Mesenchymal stem cell (in vitro differentiated cells and primary cell): ENCODE results near the gene CYTH3.

Experiments
- DNase-seq: peaks from one replicate; pipeline ENCODE4 v3.0.0-alpha.2; 2013
- H2AFZ ChIP-seq: one replicate; pipeline ENCODE4 v1.6.1; 2013; ENCODE audit warnings: low read depth, mild to moderate bottlenecking, control low read depth, inconsistent platforms, low read length, moderate library complexity
- H2AK5ac ChIP-seq: 2 replicates; pipeline ENCODE4 v1.6.1; 2013; ENCODE audit warnings: low read length, moderate library complexity, mild to moderate bottlenecking, inconsistent platforms; ENCODE audit not compliant: severe bottlenecking
- H2BK120ac ChIP-seq: one replicate; pipeline ENCODE4 v1.6.1; 2013; ENCODE audit warnings: low read depth, mild to moderate bottlenecking, inconsistent platforms, low read length, moderate library complexity
- H2BK12ac ChIP-seq, 2 experiments: one replicate each; pipeline ENCODE4 v1.6.1; 2013; ENCODE audit warnings: inconsistent platforms in 2 of 2, low read length in 2 of 2, mild to moderate bottlenecking in 2 of 2, moderate library complexity in 2 of 2, control low read depth in 1 of 2
- H2BK15ac ChIP-seq: one replicate; pipeline ENCODE4 v1.6.1; 2013; ENCODE audit warnings: mild to moderate bottlenecking, low read depth, inconsistent platforms; ENCODE audit not compliant: poor library complexity, severe bottlenecking
- H2BK5ac ChIP-seq: 2 replicates; pipeline ENCODE4 v1.6.1; 2013; ENCODE audit warnings: low read depth, mild to moderate bottlenecking, low read length, control low read depth, inconsistent platforms; ENCODE audit not compliant: poor library complexity, severe bottlenecking
- H3K14ac ChIP-seq, 2 experiments: one replicate each; pipeline ENCODE4 v1.6.1; 2013; ENCODE audit warnings: inconsistent platforms in 2 of 2, low read length in 2 of 2, control low read depth in 1 of 2, mild to moderate bottlenecking in 1 of 2, moderate library complexity in 1 of 2
- H3K18ac ChIP-seq, 2 experiments: one replicate each; pipeline ENCODE4 v1.6.1; 2013; ENCODE audit warnings: inconsistent platforms in 2 of 2, low read length in 2 of 2, control low read depth in 1 of 2, low read depth in 1 of 2, mild to moderate bottlenecking in 1 of 2
- H3K23ac ChIP-seq, 2 experiments: one replicate each; pipeline ENCODE4 v1.6.1; 2013; ENCODE audit warnings: inconsistent platforms in 2 of 2, low read length in 2 of 2, mild to moderate bottlenecking in 2 of 2, moderate library complexity in 2 of 2, control low read depth in 1 of 2
- H3K27ac ChIP-seq: 2 replicates; pipeline ENCODE4 v1.5.1; 2013; ENCODE audit warnings: mild to moderate bottlenecking, moderate library complexity, low read length, control low read depth, inconsistent platforms; ENCODE audit not compliant: poor library complexity, severe bottlenecking
- H3K27me3 ChIP-seq, 2 experiments: 2 replicates each; pipeline versions ENCODE4 v1.6.1 to v1.7.0; 2013; ENCODE audit warnings: low read length in 2 of 2, mild to moderate bottlenecking in 2 of 2, moderate library complexity in 2 of 2, control low read depth in 1 of 2, inconsistent platforms in 1 of 2; ENCODE audit not compliant: control insufficient read depth in 1 of 2, insufficient read depth in 1 of 2
- H3K36me3 ChIP-seq, 2 experiments: 2 replicates each; pipeline versions ENCODE4 v1.6.1 to v1.7.0; 2013; ENCODE audit warnings: low read length in 2 of 2, control low read depth in 1 of 2, inconsistent platforms in 1 of 2, low read depth in 1 of 2, mild to moderate bottlenecking in 1 of 2; ENCODE audit not compliant: insufficient read depth in 2 of 2, control insufficient read depth in 1 of 2
- H3K4ac ChIP-seq, 2 experiments: one replicate each; pipeline ENCODE4 v1.6.1; 2013; ENCODE audit warnings: inconsistent platforms in 2 of 2, low read length in 2 of 2, mild to moderate bottlenecking in 2 of 2, moderate library complexity in 2 of 2, control low read depth in 1 of 2, low read depth in 1 of 2
- H3K4me1 ChIP-seq: 2 replicates; pipeline ENCODE4 v1.6.1; 2013; ENCODE audit warnings: low read depth, low read length, control low read depth; ENCODE audit not compliant: control insufficient read depth, insufficient read depth
- H3K4me2 ChIP-seq: 2 replicates; pipeline ENCODE4 v1.6.1; 2013; ENCODE audit warnings: low read length, mild to moderate bottlenecking, inconsistent platforms; ENCODE audit not compliant: poor library complexity, severe bottlenecking
- H3K4me3 ChIP-seq, 2 experiments: 2 replicates each; pipeline versions ENCODE4 v1.5.1 to v1.7.0; 2013; ENCODE audit warnings: low read length in 2 of 2, mild to moderate bottlenecking in 2 of 2, control low read depth in 1 of 2, low read depth in 1 of 2; ENCODE audit not compliant: insufficient read depth in 1 of 2
- H3K79me1 ChIP-seq: replicated peaks from 2 replicates; pipeline ENCODE4 v1.6.1; 2013; ENCODE audit warnings: mild to moderate bottlenecking, control low read depth, low read length, inconsistent platforms; ENCODE audit not compliant: poor library complexity, severe bottlenecking
- H3K9ac ChIP-seq: 2 replicates; pipeline ENCODE4 v1.7.0; 2013; ENCODE audit warnings: mild to moderate bottlenecking, low read length, moderate library complexity
- H3K9me3 ChIP-seq: 2 replicates; pipeline ENCODE4 v1.7.0; 2013; ENCODE audit warnings: mild to moderate bottlenecking, low read length; ENCODE audit not compliant: control insufficient read depth
- H4K8ac ChIP-seq: one replicate; pipeline ENCODE4 v1.6.1; 2013; ENCODE audit warnings: inconsistent platforms, mild to moderate bottlenecking, low read length, moderate library complexity
- H4K91ac ChIP-seq: one replicate; pipeline ENCODE4 v1.6.1; 2013; ENCODE audit warnings: mild to moderate bottlenecking, low read length, inconsistent platforms
- WGBS: methylation state at CpG from one replicate; pipeline ENCODE4 v1.1.7; 2013; ENCODE audit warnings: mixed read lengths; 5-methylcytosine and 5-hydroxymethylcytosine counted together

The CYTH3 gene

DNA sequence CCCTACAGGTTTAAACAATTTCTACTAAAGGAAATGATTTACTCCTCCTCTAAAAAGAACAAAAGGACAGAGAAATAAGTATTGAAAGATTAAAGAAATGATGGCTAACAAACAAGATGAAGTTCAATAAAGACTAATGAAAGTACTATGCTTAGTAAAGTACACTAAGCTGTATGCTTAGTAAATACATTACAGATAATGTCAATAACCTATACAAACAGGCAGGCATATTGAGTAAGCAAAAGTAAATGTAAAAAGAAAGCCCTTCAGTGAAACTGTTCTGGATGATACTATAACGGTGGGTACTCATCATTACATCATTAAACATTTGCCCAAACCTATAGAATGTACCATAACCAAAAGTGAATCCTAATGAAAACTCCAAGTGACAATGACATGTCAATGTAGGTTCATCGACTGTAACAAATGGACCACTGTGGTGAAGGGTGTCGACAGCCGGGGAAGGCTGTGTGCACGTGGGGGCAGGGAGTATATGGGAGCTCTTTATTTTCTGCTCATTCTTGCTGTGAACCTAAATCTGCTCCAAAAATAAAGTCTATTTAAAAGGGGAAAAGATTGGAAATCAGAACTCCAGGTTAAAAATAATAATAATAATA is 34.0 kb downstream of the CYTH3 start:
- no peak for DNase-seq
- Histone ChIP-seq H3K4ac (no peak overlapping the region), H3K9me3 (no peaks in the 10 kb centered on the region), H2BK12ac (no peak overlapping the region), H2BK5ac (no peak overlapping the region), H3K27me3 (no peaks in the 10 kb centered on the region), H3K79me1 (peaks cover 37% of the 10 kb centered on the region), H2BK120ac (no peak overlapping the region), H3K18ac (no peak overlapping the region), H4K91ac (no peak overlapping the region), H3K4me1 (peaks cover 2% of the 10 kb centered on the region), H4K8ac (no peak overlapping the region), H2AFZ (no peak overlapping the region), H3K36me3 (no peaks in the 10 kb centered on the region), H3K9ac (no peak overlapping the region), H3K23ac (no peak overlapping the region), H3K4me3 (no peak overlapping the region), H3K14ac (no peak overlapping the region), H2BK15ac (no peak overlapping the region), H2AK5ac (no peak overlapping the region), H3K27ac (no peak overlapping the region), H3K4me2 (no peak overlapping the region)
- 98% methylated on average over 4 of the region's 5 CpGs for WGBS

GRCh38 chr7:6237730-6238129 is 34.7 kb downstream of the CYTH3 start:
- no peak overlapping the region for H3K27ac ChIP-seq
- no peaks in the 10 kb centered on the region for H3K27me3 ChIP-seq
- H2BK5ac ChIP-seq: no peak overlapping the region
- H4K8ac ChIP-seq: no peak overlapping the region
- no peak overlapping the region for H3K14ac ChIP-seq
- no peak overlapping the region for H3K4me3 ChIP-seq
- H3K79me1 ChIP-seq: peaks cover 34% of the 10 kb centered on the region
- no peak overlapping the region for H4K91ac ChIP-seq
- H2BK120ac ChIP-seq: no peak overlapping the region
- no peak overlapping the region for H2AK5ac ChIP-seq
- no peak overlapping the region for H3K4me2 ChIP-seq
- no peak overlapping the region for H3K18ac ChIP-seq
- 97% methylated on average over 2 of the region's 3 CpGs for WGBS
- no peak overlapping the region for H2BK12ac ChIP-seq
- H3K4me1 ChIP-seq: peaks cover 2% of the 10 kb centered on the region
- H2AFZ ChIP-seq: no peak overlapping the region
- H3K23ac ChIP-seq: no peak overlapping the region
- H3K9me3 ChIP-seq: no peaks in the 10 kb centered on the region
- no peak for DNase-seq
- no peak overlapping the region for H3K4ac ChIP-seq
- no peak overlapping the region for H2BK15ac ChIP-seq
- no peak overlapping the region for H3K9ac ChIP-seq
- H3K36me3 ChIP-seq: no peaks in the 10 kb centered on the region

- WGBS: 94% methylated on average over 7 of the region's 7 CpGs
- H3K4me1 ChIP-seq: no peaks in the 10 kb centered on the region
- H4K91ac ChIP-seq: no peak overlapping the region
- no peak overlapping the region for H2BK12ac ChIP-seq
- no peak overlapping the region for H3K4me2 ChIP-seq
- H3K36me3 ChIP-seq: no peaks in the 10 kb centered on the region
- no peaks in the 10 kb centered on the region for H3K9me3 ChIP-seq
- no peaks in the 10 kb centered on the region for H3K27me3 ChIP-seq
- H2AFZ ChIP-seq: no peak overlapping the region
- peak overlapping the region in 1 of 2 experiments; percentile 78 for H3K18ac ChIP-seq
- H3K23ac ChIP-seq: peak overlapping the region in 1 of 2 experiments; percentile 64
- peaks cover 39% of the 10 kb centered on the region for H3K79me1 ChIP-seq
- no peak overlapping the region for H3K9ac ChIP-seq
- no peak overlapping the region for H4K8ac ChIP-seq
- H2AK5ac ChIP-seq: no peak overlapping the region
- H2BK120ac ChIP-seq: no peak overlapping the region
- DNase-seq: no peak
- H3K4me3 ChIP-seq: peak overlapping the region in 1 of 2 experiments; percentile 28
- H2BK5ac ChIP-seq: no peak overlapping the region
- no peak overlapping the region for H3K27ac ChIP-seq
- no peak overlapping the region for H3K14ac ChIP-seq
- no peak overlapping the region for H3K4ac ChIP-seq
- no peak overlapping the region for H2BK15ac ChIP-seq
These were observed 35.4 kb downstream of the CYTH3 start for GRCh38 chr7:6237011-6237410.

GRCh38 chr7:6235029-6235871 is 37.2 kb downstream of the CYTH3 start:
- DNase-seq: no peak
- H2AFZ ChIP-seq: no peak overlapping the region
- H3K14ac ChIP-seq: no peak overlapping the region
- no peak overlapping the region for H3K9ac ChIP-seq
- H3K27ac ChIP-seq: no peak overlapping the region
- peaks cover 5% of the 10 kb centered on the region for H3K4me1 ChIP-seq
- H2BK15ac ChIP-seq: no peak overlapping the region
- 98% methylated on average over 15 of the region's 16 CpGs for WGBS
- H3K27me3 ChIP-seq: no peaks in the 10 kb centered on the region
- no peak overlapping the region for H2BK12ac ChIP-seq
- H2BK120ac ChIP-seq: no peak overlapping the region
- H2BK5ac ChIP-seq: no peak overlapping the region
- no peak overlapping the region for H3K23ac ChIP-seq
- no peak overlapping the region for H3K4me3 ChIP-seq
- no peak overlapping the region for H3K4me2 ChIP-seq
- H3K9me3 ChIP-seq: no peaks in the 10 kb centered on the region
- H4K91ac ChIP-seq: no peak overlapping the region
- H4K8ac ChIP-seq: peak overlapping the region; percentile 2
- no peak overlapping the region for H3K4ac ChIP-seq
- H3K79me1 ChIP-seq: peaks cover 42% of the 10 kb centered on the region
- H3K18ac ChIP-seq: no peak overlapping the region
- no peak overlapping the region for H2AK5ac ChIP-seq
- H3K36me3 ChIP-seq: no peaks in the 10 kb centered on the region
